Gastroesophageal sphincter (tissue), 4 donors: ENCODE results near the gene CDH9. TPM values are rescaled to one million over a fixed set of nuclear protein-coding genes. Genes with fewer than 3 reads are reported as not detected.

ENCODE experiments used
- ATAC-seq: fragments of 150-250 bp; one replicate; pipeline ENCODE4 v1.9.1; 2016; ENCODE audit warnings: mild to moderate bottlenecking, moderate library complexity
- H3K27ac ChIP-seq, 4 donors: fragments of 200-600 bp; sonication (generic) in 3 of 4; 1 replicate in 3 of 4; 2 replicates in 1 of 4; pipeline ENCODE4 v1.5.1; 2016 to 2019
- H3K27me3 ChIP-seq: fragments of 200-600 bp; sonication (generic); one replicate; pipeline ENCODE4 v1.5.1; 2019
- H3K36me3 ChIP-seq, 2 donors: fragments of 200-600 bp; sonication (generic); one replicate each; pipeline ENCODE4 v1.5.1; 2019; ENCODE audit warnings: control low read depth in 1 of 2
- H3K4me1 ChIP-seq, 3 donors: fragments of 200-600 bp; sonication (generic); 1 replicate in 2 of 3; 2 replicates in 1 of 3; pipeline ENCODE4 v1.5.1; 2016 to 2019; ENCODE audit warnings: control low read depth in 2 of 3
- H3K4me3 ChIP-seq, 2 donors: fragments of 200-600 bp; sonication (generic); one replicate each; pipeline ENCODE4 v1.5.1; 2019; ENCODE audit warnings: mild to moderate bottlenecking in 1 of 2, moderate library complexity in 1 of 2
- H3K9me3 ChIP-seq, 3 donors: fragments of 200-600 bp; sonication (generic); one replicate each; pipeline ENCODE4 v1.5.1; 2017 to 2019; ENCODE audit warnings: control low read depth in 2 of 3
- EP300 ChIP-seq: sonication (generic); formaldehyde crosslinking; IDR thresholded peaks from one replicate; pipeline ENCODE4 v1.6.1; 2017; ENCODE audit warnings: antibody characterized with exemption, mild to moderate bottlenecking
- POLR2A ChIP-seq, 2 donors: fragments of 450-650 bp; IDR thresholded peaks; one replicate each; pipeline ENCODE4 v1.6.1; 2017; ENCODE audit warnings: antibody characterized with exemption in 2 of 2, mild to moderate bottlenecking in 2 of 2, moderate library complexity in 1 of 2
- POLR2AphosphoS5 ChIP-seq: sonication (generic); formaldehyde crosslinking; IDR thresholded peaks from one replicate; pipeline ENCODE4 v1.6.1; 2017; ENCODE audit warnings: antibody characterized with exemption
- WGBS, 2 donors: methylation state at CpG; one replicate each; pipeline ENCODE4 v1.1.5; 2018; ENCODE audit warnings: low coverage in 1 of 2; 5-methylcytosine and 5-hydroxymethylcytosine counted together
- total RNA-seq, 4 donors: library from RNA; depleted of rRNA; stranded (reverse); fragments of >200 nt; gene quantifications; one replicate each; pipeline ENCODE4 v1.1.0, GENCODE V29; 2016
- TF ChIP-seq, protein P1 (sequence below), 4 experiments: fragments of 200-600 bp in 2 of 4; fragments of 450-650 bp in 2 of 4; sonication (generic) in 1 of 4; IDR thresholded peaks; one replicate each; pipeline ENCODE4 v1.5.1; 2017 to 2019; ENCODE audit warnings: antibody characterized with exemption in 4 of 4, mild to moderate bottlenecking in 2 of 4, moderate library complexity in 2 of 4

CDH9 gene, protein sequence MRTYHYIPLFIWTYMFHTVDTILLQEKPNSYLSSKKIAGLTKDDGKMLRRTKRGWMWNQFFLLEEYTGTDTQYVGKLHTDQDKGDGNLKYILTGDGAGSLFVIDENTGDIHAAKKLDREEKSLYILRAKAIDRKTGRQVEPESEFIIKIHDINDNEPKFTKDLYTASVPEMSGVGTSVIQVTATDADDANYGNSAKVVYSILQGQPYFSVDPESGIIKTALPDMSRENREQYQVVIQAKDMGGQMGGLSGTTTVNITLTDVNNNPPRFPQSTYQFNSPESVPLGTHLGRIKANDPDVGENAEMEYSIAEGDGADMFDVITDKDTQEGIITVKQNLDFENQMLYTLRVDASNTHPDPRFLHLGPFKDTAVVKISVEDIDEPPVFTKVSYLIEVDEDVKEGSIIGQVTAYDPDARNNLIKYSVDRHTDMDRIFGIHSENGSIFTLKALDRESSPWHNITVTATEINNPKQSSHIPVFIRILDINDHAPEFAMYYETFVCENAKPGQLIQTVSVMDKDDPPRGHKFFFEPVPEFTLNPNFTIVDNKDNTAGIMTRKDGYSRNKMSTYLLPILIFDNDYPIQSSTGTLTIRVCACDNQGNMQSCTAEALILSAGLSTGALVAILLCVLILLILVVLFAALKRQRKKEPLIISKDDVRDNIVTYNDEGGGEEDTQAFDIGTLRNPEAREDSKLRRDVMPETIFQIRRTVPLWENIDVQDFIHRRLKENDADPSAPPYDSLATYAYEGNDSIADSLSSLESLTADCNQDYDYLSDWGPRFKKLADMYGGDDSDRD
- total RNA-seq = not detected

DNA sequence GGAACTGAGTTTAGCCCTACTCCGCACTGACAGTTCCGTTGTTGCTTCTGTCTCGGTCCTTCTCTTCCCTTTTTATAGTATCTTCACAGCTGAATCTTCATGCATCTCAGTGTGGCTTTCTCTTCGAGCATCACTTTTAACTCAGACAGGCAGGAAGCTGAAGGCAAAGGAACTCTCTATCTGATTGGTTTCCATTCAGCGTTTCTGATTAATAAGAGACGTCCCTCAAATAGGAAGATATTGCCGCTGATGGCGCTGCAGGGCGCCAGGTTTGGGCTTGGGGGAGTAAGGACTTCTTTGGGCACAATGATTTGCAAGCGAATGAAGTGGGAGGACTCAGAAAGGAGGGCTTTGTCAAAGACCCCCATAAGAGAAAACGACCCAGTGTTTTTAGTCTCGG, at the start of gene CDH9:
TSS of gene CDH9 (minus strand) at position 111 of the 400 bp plus-strand sequence. CDS start 50,253 bp downstream, outside the sequence.
- Histone ChIP-seq H3K36me3 (no peaks in the 10 kb centered on the region), H3K9me3 (no peaks in the 10 kb centered on the region), H3K27ac (no peak within 1 kb of the TSS), H3K27me3 (no peaks in the 10 kb centered on the region), H3K4me3 (no peak within 1 kb of the TSS), H3K4me1 (no peaks in the 10 kb centered on the region)
- TF ChIP-seq POLR2A (IDR thresholded peaks at IDR 0.05) = no peak
- TF ChIP-seq EP300 = no peak
- TF ChIP-seq, protein P1, sequence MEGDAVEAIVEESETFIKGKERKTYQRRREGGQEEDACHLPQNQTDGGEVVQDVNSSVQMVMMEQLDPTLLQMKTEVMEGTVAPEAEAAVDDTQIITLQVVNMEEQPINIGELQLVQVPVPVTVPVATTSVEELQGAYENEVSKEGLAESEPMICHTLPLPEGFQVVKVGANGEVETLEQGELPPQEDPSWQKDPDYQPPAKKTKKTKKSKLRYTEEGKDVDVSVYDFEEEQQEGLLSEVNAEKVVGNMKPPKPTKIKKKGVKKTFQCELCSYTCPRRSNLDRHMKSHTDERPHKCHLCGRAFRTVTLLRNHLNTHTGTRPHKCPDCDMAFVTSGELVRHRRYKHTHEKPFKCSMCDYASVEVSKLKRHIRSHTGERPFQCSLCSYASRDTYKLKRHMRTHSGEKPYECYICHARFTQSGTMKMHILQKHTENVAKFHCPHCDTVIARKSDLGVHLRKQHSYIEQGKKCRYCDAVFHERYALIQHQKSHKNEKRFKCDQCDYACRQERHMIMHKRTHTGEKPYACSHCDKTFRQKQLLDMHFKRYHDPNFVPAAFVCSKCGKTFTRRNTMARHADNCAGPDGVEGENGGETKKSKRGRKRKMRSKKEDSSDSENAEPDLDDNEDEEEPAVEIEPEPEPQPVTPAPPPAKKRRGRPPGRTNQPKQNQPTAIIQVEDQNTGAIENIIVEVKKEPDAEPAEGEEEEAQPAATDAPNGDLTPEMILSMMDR (IDR thresholded peaks at IDR 0.05) = no peak
- TF ChIP-seq POLR2AphosphoS5 = no peak
- no peak for ATAC-seq
- 7 to 13% methylated on average over 6 to 12 of the region's 12 CpGs for WGBS, 2 donors

DNA sequence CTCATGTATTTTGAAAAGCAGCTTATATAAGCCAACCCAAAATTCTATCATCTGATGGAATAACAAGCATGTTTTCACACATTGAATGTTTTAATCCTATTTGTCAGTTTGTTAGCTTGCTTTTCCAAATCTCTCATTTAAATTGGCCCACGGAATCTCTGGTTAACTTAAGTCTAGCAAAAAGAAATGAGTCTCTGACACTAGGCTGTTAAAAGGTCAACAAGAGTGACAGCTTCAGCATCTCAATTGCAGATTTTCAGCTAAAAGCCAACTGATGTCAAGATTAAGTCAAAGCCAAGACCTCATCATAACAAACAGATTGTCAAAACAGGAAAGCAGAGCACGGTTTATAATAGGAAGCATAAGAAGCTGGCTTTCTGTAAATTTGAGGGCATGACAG, 49.4 kb upstream of the CDH9 start:
- ATAC-seq = no peak
- WGBS, 2 donors = 21 to 24% methylated on average over 2 of the region's 2 CpGs
- no peaks in the 10 kb centered on the region for H3K27me3 ChIP-seq

DNA sequence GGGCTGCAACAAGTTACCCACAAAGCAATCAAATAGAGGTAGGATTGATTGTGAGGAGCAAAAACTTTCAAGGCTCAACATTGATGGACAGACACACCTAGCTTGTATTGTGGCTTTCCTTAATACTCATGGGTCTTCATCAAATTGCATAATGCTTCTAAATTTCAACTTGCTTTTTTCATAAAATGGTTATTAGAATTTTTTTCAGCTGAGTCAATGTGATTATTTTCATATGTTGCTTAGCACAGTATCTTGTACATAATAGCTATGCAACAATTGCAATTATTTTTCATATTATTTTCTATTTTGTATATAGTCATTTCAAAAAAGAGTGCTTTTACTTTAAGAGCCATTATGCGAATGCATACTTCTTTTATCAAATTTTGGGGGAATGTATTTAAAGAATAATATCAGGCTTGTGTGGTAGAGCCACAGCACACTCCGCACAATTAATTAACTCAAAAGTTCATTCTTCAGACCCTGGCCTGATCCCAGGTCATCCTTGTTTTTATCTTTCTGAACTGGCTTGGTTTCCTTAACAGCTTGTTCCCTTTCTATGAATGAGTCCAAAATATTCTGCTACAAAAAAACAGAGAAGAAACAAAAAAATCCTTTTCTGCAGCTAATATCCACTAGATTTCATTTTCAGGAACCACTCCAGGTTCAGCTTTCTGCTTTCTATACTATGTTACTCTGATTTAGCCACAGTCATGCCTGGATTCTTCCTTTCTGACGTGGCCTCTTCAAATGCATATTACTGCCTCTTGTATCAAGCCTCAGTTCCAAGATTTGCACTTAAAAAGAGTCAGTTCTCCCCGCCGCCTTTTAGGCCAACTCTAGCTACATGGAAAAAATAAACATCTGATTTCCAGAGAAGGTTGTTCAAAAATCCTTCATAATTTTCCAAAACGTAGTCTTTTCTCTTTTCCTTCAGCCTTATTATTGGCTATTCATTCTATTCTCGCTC, 45.3 kb upstream of the CDH9 start:
- Histone ChIP-seq H3K27me3 (no peaks in the 10 kb centered on the region), H3K36me3 (no peaks in the 10 kb centered on the region), H3K4me1 (no peaks in the 10 kb centered on the region), H3K4me3 (no peak overlapping the region), H3K27ac (peak overlapping the region in 1 of 4 donors; percentile 27), H3K9me3 (peaks cover 0 to 7% (median 0%) of the 10 kb centered on the region in 3 donors)
- TF ChIP-seq, protein P1 (IDR thresholded peaks at IDR 0.05) = no peak
- ATAC-seq = no peak
- WGBS, 2 donors = 30 to 58% methylated on average over 7 of the region's 7 CpGs

More for the DNA sequence above, 49.4 kb upstream of the CDH9 start:
- H3K4me1 ChIP-seq = no peaks in the 10 kb centered on the region
- H3K36me3 ChIP-seq = no peaks in the 10 kb centered on the region
- TF ChIP-seq, protein P1 (IDR thresholded peaks at IDR 0.05) = no peak
- TF ChIP-seq POLR2A (IDR thresholded peaks at IDR 0.05) (no peak), EP300 (no peak), POLR2AphosphoS5 (no peak)
- H3K9me3 ChIP-seq = no peaks in the 10 kb centered on the region
- no peak overlapping the region for H3K4me3 ChIP-seq
- no peak overlapping the region for H3K27ac ChIP-seq

DNA sequence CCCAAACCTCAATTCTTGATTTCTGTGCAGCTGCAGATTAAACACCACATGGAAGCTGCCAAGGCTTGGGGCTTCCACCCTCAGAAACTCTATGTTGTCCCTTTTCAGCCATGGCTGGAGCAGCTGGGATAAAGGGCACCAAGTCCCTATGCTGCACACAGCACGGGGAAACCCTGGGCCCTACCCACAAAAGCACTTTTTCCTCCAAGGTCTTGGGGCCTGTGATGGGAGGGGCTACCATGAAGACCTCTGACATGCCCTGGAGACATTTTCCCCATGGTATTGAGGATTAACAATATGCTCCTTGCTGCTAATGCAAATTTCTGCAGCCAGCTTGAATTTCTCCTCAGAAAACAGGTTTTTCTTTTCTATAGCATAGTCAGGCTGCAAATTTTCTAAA, 41.8 kb upstream of the CDH9 start:
- H3K27ac ChIP-seq = no peak overlapping the region
- no peak overlapping the region for H3K4me3 ChIP-seq
- peaks cover 0 to 7% (median 0%) of the 10 kb centered on the region in 3 donors for H3K9me3 ChIP-seq
- no peaks in the 10 kb centered on the region for H3K27me3 ChIP-seq
- WGBS, 2 donors = 60% methylated on average over 1 of the region's 1 CpG; no CpG with 5 or more reads in 1 of the 2 donors
- no peaks in the 10 kb centered on the region for H3K4me1 ChIP-seq
- no peak for TF ChIP-seq POLR2AphosphoS5
- no peak for TF ChIP-seq POLR2A (IDR thresholded peaks at IDR 0.05)
- TF ChIP-seq, protein P1 (IDR thresholded peaks at IDR 0.05) = no peak
- no peak for TF ChIP-seq EP300
- no peak for ATAC-seq
- H3K36me3 ChIP-seq = no peaks in the 10 kb centered on the region
